GM21367 (cell line): ENCODE results near the gene WSB1.
A peak's percentile ranks its signal among the peaks of the same experiment; 100 is the strongest.
"Not testable (repeated sequence)": the region's sequence is repeated elsewhere in the genome, so short reads cannot be mapped to it uniquely, and the experiment has no call there.

Experiments
- ATAC-seq: cut with Tn5 transposase; IDR thresholded peaks from one replicate; pipeline ENCODE4 v1.9.1; 2021; ENCODE audit not compliant: unreplicated experiment

Gene WSB1

DNA sequence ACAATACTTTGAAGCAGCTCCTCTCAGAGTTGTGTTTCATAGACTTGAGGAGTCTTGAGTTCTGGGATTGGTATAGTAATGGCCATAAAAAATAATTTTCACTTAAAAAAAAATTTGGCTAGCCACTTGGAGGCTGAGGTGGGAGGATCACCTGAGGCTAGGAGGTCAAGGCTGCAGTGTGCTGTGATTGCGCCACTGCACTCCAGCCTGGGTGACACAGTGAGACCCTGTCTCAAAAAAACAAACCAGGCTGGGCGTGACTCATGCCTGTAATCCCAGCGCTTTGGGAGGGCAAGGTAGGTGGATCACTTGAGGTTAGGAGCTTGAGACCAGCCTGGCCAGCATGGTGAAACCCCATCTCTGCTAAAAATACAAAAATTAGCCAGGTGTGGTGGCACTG lies 14.8 kb upstream of the WSB1 start:
- ATAC-seq = not testable (repeated sequence)

DNA sequence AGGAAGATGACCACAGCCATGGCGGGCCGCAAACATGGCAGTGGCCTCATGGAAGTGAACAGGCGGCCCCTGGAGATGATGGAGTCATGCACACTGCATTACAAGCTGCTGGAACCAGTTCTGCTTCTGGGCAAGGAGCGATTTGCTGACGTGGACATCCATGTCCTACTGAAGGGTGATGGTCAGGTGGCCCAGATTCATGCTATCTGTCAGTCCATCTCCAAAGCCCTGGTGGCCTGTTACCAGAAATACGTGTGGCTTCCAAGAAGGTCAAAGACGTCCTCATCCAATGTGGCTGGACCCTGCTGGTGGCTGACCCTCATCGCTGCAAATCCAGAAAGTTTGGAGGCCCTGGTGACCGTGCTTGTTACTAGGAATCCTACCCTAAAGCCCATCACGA lies 13.4 kb upstream of the WSB1 start:
- no peak for ATAC-seq

- ATAC-seq = no peak
These were observed 12.5 kb upstream of the WSB1 start for GRCh38 chr17:27281438-27281837.

DNA sequence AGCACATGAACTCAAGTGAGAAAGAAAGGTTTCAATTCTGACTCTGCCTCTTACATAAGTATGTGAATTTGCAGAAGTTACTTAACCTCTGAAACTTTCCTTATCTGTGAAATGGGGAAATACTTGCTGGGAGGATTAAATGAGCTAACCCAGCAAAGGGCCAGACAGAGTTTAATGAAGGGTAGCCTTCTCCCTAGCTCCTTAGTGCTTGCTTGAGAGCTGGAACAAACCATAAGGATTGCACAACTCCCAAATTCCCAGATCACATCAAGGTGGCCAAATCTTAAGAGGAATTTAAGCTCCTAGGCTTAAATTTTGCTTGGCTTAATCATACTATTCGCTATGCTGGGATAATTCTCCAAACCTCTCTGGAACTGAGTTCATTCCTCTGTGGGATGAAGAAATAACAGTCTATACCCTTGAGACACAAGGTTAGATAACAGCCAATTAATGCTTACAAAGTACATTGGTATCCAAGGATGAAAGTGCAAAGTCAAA lies 11.8 kb upstream of the WSB1 start:
- peak; percentile 70 for ATAC-seq

DNA sequence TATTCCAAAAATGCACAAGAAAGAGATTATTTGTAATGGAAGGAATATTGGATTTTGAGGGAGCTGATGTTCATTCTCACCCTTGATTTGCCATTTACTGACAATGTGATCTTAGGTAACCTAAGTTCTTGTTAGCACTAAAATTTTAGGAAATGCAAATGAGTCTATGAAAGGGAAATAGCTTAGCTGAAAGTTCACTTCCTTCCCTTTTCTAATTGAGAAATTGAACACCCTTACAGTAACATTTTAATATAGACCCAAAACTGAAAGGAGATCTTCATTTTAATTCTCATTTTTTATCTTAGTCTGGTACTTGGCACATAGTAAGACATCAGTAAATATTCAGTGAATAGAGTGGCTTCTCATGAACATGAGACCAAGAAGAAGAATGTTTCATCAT lies 10.9 kb upstream of the WSB1 start:
- ATAC-seq = no peak

DNA sequence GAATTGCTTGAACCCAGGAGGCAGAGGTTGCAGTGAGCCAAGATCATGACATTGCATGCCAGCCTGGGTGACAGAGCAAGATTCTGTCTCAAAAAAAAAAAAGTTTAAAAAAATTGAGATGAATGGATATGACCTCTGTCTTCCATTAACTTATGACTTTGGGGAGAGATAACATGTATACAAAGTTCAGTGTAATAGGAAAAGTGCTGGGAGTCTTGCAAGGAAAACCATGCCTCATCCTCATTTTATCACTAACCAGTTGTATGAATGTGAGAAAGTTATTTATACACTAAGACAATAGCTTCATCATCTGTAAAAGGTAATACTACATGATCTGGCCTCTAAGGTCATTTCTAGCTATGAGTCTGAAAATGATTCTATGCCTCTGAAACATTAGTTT lies 10.2 kb upstream of the WSB1 start:
- no peak for ATAC-seq

GRCh38 chr17:27284811-27285415 lies 9.0 kb upstream of the WSB1 start:
- ATAC-seq = no peak

- no peak for ATAC-seq
These were observed 8.4 kb upstream of the WSB1 start for GRCh38 chr17:27285516-27285915.

DNA sequence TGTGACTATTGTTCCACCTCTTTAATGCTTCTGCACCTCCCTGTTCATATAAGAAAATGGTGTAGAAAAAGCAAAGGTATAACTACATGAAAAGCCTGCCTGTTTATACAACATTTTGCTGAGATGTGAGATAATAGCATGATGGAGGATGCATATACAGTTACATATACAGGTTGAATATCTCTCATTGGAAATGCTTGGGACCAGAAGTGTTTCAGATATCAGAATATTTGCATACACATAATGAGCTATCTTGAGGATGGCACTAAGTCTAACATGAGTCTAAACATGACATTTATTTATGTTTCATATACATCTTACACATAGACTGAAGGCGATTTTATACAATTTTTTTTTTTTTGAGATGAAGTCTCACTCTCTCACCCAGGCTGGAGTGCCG lies 5.7 kb upstream of the WSB1 start:
- ATAC-seq = no peak

DNA sequence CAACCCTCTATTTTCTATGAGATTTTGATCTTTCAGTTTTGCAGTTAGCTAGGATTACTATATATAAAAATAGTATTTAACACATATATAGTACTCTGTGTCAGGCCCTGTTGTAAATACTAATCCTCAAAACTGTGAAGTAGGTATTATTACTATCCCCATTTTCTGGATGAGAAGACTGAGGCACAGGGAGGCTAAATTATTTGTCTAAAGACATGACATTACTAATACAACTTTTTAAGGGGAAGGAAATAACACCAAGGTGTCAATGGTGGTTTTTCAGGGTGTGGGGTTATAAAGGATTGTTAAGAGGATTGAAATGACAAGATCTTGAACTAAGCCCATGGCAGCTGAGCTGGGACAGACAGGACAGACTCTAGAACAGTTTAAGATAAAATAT lies 4.1 kb upstream of the WSB1 start:
- ATAC-seq = no peak

- no peak for ATAC-seq
These were observed 2.9 kb upstream of the WSB1 start for GRCh38 chr17:27290916-27291598.

DNA sequence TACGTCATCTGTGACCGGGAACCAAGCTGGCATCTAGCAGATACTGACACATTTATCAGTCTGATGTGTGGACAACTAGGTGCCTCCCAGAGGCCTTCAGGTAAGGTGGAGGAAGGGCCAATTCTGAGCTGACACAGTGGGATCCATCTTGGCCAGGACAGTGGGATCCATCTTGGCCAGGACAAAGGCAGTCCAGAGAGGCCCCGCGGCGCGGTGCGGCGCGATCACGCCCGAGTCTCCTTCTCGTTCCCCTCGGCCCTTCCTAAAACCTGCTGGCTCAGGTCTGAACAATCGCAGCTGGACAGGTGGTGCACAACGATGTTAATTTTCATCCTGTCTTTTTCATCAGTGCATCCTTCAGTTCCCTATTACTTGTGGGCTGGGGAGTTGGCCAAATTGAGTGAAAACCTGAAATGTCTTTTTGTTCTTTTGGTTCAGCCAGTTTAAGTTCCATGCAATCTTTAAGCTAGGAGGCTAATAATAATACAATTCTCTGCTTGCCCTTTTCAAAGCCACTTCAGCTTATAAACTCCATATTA lies 486 bp upstream of the WSB1 start:
- no peak for ATAC-seq

GRCh38 chr17:27294689-27295630 lies 1.0 kb downstream of the WSB1 start:
- peak; percentile 35 for ATAC-seq

GRCh38 chr17:27295945-27296344 lies 2.0 kb downstream of the WSB1 start:
- ATAC-seq = no peak

DNA sequence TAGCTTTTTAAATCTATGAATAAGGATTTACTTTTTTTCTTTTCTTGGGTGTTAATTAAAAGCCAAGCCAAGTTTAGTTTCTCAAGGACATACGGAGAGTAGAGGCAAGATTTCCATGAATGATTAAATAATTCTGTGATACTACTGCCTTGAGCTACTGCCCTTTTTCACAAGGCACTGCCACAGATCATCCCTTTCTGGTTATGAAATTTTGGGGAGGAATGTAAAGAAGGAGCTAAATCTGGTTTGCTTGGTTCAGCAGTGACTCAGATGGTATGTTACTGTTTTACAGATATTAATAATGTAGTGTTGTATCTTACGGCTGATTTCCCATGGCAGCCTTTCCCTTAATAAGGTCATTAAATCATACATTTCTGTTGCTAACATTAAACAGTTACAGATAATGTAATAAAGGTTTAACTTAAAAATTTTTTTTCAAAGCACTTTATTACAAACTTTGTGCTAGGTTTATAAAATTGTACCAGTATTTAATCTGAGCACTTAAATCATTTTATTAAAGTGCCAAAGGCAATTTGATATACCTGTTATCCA lies 2.6 kb downstream of the WSB1 start:
- ATAC-seq = no peak

- ATAC-seq = no peak
These were observed 5.6 kb downstream of the WSB1 start for GRCh38 chr17:27299384-27300049.

- no peak for ATAC-seq
These were observed 9.8 kb downstream of the WSB1 start for GRCh38 chr17:27303734-27304133.

DNA sequence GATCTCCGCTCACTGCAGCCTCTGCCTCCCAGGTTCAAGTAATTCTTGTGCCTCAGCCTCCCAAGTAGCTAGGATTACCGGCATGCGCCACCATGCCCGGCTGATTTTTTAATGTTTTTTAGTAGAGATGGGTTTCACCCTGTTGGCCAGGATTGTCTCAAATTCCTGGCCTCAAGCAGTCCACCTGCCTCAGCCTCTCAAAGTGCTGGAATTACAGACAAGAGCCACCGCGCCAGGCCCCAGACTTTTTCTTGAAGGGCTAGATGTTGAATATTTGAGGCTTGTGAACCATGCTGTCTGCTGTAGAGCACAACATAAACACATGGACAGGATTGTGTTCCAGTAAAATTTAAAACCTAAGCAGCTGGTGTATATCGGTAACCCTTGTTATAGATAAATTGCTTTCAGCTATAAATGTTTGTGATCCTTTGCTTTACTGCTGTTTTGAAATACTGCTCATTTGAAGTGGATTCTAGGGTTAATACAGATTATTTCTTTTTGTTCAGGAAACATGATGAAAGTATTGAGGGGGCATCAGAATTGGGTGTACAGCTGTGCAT lies 12.4 kb downstream of the WSB1 start:
- no peak for ATAC-seq

- ATAC-seq = no peak
These were observed 16.7 kb downstream of the WSB1 start for GRCh38 chr17:27310565-27311110.

DNA sequence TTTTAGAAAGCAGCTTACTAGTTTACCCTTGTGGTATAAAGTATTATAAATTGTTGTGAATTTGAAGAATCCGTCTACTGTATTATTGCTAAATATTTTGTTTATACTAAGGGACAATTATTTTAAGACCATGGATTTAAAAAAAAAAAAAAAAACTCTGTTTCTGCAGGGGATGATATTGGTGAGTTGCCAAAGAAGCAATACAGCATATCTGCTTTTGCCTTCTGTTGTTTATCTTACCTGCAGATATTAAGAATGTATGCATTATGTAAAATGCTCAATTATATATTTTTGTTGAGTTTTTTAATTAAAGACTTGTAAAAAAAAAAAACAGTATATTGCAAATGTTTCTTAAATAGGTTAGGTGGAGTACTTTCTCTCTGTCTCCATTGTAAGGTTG lies 19.4 kb downstream of the WSB1 start:
- ATAC-seq = no peak
